Lower leg skin (tissue), 4 donors: ENCODE data around the gene ADGB. TPM values are rescaled to one million over a fixed set of nuclear protein-coding genes. Genes with fewer than 3 reads are reported as not detected.

ENCODE experiments used
- DNase-seq, 2 donors: peaks; one replicate each; pipeline ENCODE4 v3.0.0-alpha.2; 2019; ENCODE audit warnings: low spot score in 2 of 2
- H3K4me3 ChIP-seq: fragments of 200-600 bp; sonication (generic); 2 replicates; pipeline ENCODE4 v1.5.1; 2017; ENCODE audit warnings: mild to moderate bottlenecking, low read depth; ENCODE audit not compliant: poor library complexity, severe bottlenecking
- POLR2A ChIP-seq, 2 donors: fragments of 450-650 bp; IDR thresholded peaks; one replicate each; pipeline ENCODE4 v1.6.1; 2016 to 2017; ENCODE audit warnings: antibody characterized with exemption in 2 of 2, mild to moderate bottlenecking in 1 of 2, moderate library complexity in 1 of 2
- WGBS, 2 donors: methylation state at CpG; one replicate each; pipeline ENCODE4 v1.1.5; 2018; 5-methylcytosine and 5-hydroxymethylcytosine counted together
- intact Hi-C: fragments of 100-400 bp; cut with DNase I; formaldehyde crosslinking; loops from one replicate; pipeline ENCODE4 v1.15.0; 2023; ENCODE audit warnings: low total_unique reads
- total RNA-seq, 4 donors: library from RNA; depleted of rRNA; stranded (reverse); fragments of >200 nt; gene quantifications; one replicate each; pipeline ENCODE4 v1.1.0, GENCODE V29; 2016
- TF ChIP-seq, protein P1 (sequence below), 3 donors: fragments of 450-650 bp; IDR thresholded peaks; one replicate each; pipeline ENCODE4 v1.5.1; 2016; ENCODE audit warnings: antibody characterized with exemption in 3 of 3, mild to moderate bottlenecking in 3 of 3, moderate library complexity in 2 of 3

The ADGB gene
- total RNA-seq, 4 donors from 2014 or later = 0.06 to 1.9 (median 1.8) TPM; not detected in 1

DNA sequence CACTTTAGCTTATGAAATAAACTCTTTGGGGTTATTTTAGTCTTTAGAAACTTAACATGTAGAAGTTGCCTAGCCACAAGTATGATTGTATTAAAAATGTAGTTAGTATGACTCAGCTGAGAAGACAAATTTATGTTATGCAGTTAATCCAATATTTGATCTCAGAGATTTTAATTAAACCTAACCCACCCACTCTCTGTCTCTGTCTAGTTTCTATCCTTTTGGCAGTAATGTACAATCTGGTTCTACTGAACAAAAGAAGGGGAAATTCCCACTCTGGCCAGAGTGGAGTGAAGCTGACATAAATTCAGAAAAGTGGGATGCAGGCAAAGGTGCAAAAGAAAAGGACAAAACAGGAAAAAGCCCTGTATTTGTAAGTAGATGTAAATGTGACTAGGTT lies 36.4 kb downstream of the ADGB start:
- intact Hi-C loops = no loop called here
- TF ChIP-seq, protein P1, sequence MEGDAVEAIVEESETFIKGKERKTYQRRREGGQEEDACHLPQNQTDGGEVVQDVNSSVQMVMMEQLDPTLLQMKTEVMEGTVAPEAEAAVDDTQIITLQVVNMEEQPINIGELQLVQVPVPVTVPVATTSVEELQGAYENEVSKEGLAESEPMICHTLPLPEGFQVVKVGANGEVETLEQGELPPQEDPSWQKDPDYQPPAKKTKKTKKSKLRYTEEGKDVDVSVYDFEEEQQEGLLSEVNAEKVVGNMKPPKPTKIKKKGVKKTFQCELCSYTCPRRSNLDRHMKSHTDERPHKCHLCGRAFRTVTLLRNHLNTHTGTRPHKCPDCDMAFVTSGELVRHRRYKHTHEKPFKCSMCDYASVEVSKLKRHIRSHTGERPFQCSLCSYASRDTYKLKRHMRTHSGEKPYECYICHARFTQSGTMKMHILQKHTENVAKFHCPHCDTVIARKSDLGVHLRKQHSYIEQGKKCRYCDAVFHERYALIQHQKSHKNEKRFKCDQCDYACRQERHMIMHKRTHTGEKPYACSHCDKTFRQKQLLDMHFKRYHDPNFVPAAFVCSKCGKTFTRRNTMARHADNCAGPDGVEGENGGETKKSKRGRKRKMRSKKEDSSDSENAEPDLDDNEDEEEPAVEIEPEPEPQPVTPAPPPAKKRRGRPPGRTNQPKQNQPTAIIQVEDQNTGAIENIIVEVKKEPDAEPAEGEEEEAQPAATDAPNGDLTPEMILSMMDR (IDR thresholded peaks at IDR 0.05) = no peak
- TF ChIP-seq POLR2A (IDR thresholded peaks at IDR 0.05) = no peak
- no peak overlapping the region for H3K4me3 ChIP-seq
- DNase-seq = no peak

DNA sequence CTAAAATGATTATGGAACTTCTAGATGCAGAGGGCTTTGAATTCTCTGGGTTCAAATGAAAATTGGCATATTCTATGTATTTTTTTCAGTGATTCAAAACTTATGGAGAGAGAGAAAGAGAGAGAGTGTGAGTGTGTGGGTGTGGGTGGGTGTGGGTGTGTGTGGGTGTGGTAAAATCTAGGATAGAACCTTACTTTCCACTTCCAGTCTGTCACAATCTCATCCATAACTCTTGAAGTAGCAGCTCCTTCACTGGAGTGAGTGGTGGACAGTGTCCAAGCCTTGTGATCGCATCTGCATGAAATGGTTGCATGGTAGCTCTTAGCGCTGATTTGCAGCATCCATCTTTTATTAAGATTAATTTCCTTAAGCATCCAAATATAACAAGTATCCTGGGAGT lies 37.7 kb downstream of the ADGB start:
- intact Hi-C loops = no loop called here
- H3K4me3 ChIP-seq = no peak overlapping the region
- WGBS, 2 donors = 93 to 94% methylated on average over 2 of the region's 2 CpGs
- TF ChIP-seq, protein P1 (IDR thresholded peaks at IDR 0.05) = no peak
- no peak for TF ChIP-seq POLR2A (IDR thresholded peaks at IDR 0.05)
- DNase-seq = no peak

DNA sequence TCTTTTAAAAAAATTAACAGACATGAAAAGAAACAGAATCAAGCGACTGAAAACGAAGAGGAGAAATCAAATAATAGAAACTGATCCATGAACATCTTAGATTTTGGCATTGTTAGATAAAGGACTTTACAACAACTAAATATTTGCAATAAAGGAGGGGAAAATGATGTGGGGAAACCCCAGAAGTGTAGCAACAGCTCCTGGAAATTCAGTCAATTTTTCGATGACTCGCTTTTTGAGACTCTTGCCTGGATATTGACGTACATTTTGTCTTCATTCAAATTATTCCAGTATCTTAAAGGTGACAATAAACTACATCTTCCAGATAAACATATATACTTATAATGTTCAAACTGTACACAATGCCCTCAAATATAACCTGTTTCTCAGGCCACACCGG lies 44.1 kb downstream of the ADGB start:
- 79 to 89% methylated on average over 6 of the region's 6 CpGs for WGBS, 2 donors
- H3K4me3 ChIP-seq = no peak overlapping the region
- DNase-seq = no peak
- TF ChIP-seq, protein P1 (IDR thresholded peaks at IDR 0.05) = no peak
- TF ChIP-seq POLR2A (IDR thresholded peaks at IDR 0.05) = no peak
- intact Hi-C loops = no loop called here

DNA sequence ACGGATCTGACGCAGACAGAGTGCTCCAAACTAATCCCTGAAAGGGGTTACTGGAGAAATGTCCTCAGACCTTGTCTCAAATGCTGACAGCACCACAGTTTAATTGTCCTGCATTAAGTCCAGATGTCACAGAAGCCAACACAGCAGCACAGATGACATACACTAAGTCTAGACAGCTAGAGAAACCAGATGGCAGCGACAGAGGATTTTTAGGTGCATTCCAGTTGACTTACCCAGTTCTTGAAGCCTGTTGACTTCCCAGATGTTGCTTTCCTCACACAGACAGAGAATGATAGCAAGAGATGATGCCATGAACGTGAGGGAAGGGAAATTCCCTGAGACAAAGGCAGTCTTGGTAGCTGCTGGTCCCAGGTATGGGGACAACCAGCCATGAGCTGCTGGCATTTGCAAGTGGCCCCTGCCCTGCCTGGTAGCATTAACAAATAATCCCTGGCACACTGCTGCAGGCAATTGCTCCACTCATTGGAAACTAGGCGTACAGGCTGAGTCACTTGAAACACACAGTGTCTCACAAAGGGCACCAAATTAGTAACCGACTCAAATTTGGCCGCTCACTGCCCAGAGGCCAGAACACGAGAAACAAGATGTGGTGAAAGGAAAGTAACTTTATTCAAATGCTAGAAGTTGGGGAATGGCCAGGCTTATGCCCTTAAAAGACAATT lies 52.2 kb downstream of the ADGB start:
- no peak for DNase-seq
- WGBS, 2 donors = 60 to 61% methylated on average over 8 of the region's 8 CpGs
- no peak overlapping the region for H3K4me3 ChIP-seq
- intact Hi-C loops = no loop called here
- TF ChIP-seq, protein P1 (IDR thresholded peaks at IDR 0.05) = no peak
- no peak for TF ChIP-seq POLR2A (IDR thresholded peaks at IDR 0.05)

DNA sequence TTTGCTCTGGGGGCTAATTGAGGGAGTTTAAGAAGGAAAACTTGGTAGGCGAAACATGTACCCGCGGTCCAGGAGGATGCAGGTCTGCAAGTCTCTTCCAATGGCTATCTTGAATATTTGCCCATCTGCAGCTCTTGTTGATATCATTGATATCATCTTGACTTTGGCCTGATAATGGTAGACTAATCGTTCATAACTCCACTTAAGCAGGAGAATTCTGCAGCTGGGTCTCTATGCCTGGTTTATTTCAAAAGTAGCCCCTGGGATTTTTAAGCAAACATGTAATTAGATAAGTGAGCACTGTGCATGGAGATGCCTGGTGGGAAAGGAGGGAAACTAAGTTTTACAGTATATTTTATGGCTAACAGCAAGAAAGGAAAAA lies 52.7 kb downstream of the ADGB start:
- intact Hi-C loops = no loop called here
- no peak for TF ChIP-seq POLR2A (IDR thresholded peaks at IDR 0.05)
- TF ChIP-seq, protein P1 (IDR thresholded peaks at IDR 0.05) = no peak
- no peak for DNase-seq
- H3K4me3 ChIP-seq = no peak overlapping the region
- WGBS, 2 donors = 88 to 91% methylated on average over 4 of the region's 4 CpGs

DNA sequence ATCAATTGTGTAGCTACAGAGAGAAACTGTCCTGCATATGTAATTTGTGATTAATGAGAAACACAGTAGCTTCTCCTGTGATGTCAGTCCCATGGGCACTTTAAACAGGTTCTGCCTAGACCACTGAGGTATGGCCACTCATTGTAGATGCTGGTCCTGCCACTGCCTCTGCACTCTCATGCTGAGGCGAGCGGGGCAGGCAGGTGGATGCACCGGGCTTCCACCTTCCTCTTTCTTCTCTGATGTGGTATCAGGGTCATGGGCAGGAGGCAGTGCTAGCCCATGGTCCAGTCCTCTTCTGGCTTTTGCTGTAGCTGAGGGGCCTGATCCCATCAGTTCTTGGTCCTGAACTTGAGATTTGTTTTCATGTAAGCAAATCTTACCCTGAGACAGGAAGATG lies 58.7 kb downstream of the ADGB start:
- 81 to 92% methylated on average over 3 of the region's 3 CpGs for WGBS, 2 donors
- H3K4me3 ChIP-seq = no peak overlapping the region
- TF ChIP-seq POLR2A (IDR thresholded peaks at IDR 0.05) = no peak
- TF ChIP-seq, protein P1 (IDR thresholded peaks at IDR 0.05) = no peak
- intact Hi-C loops = no loop called here
- no peak for DNase-seq
